ENCODE measurements around the gene ARHGAP22.

The ARHGAP22 gene

DNA sequence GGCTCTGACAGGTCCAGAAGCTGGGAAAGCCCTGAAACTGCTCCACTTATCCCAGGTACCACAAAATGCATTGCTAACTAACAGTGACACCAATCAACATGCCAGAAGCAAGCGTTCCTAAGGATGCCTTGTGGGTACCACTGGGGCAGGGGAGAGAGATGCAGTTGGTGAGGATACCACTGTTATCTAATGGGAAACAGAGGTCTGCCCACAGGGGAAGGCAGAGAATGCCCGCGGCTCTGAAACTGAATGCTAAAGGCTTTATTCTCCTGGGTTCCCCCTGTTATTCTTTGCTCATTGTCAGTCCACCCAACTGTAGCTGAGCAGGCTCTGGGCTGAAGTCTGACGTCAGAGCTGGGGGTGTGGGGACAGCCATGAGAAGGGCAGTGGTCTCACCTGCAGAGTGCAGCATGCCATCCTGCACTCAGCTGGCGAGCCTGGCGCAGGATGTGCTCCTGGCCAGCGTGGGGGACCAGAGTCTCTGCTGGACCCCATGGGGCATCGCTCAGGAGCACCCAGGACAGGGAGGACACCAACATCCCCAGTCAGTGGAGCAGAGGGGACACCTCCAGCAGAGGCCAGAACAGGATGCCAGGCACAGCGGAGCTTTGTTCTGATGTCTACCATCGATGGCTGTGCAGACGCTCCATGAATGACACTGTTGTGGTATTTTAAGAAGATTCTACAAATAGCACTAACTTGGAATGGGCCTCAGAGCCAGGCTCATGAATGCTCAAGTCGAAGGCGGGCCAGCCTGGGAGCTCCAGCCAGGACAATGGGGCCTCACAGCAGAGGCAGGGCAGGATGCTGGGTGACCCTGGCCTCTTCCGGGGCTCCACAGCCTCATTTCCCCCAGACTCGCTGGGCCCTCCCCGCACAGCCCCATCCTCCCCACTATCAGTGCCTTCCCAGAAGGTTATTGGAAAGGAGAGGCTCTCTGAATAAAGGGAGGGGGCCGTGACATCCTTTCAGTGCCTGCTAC is 95.8 kb downstream of the ARHGAP22 start:
- DNase-seq, result no peak

- no peak for DNase-seq
Observed at GRCh38 chr10:48507933-48508790, 96.7 kb downstream of the ARHGAP22 start.

DNA sequence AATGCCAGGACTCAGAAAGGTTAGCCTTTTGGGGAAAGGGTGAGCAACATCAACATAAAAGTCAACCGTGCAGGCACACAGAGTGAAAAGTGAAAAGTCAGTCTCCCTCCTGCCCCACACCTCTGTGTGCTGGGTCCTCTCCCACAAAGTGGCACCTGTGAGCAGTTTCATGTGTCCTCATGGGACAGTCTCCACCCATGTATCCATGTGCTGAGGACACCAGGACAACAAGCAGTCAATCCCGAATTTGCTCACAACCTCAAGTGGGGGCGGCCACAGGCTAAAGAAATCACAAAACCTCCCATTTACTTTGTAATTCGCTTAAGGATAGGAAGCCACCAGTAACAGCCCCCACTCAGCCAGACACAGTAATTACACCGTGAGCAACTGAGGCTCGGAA is 97.4 kb downstream of the ARHGAP22 start:
- no peak for DNase-seq

DNA sequence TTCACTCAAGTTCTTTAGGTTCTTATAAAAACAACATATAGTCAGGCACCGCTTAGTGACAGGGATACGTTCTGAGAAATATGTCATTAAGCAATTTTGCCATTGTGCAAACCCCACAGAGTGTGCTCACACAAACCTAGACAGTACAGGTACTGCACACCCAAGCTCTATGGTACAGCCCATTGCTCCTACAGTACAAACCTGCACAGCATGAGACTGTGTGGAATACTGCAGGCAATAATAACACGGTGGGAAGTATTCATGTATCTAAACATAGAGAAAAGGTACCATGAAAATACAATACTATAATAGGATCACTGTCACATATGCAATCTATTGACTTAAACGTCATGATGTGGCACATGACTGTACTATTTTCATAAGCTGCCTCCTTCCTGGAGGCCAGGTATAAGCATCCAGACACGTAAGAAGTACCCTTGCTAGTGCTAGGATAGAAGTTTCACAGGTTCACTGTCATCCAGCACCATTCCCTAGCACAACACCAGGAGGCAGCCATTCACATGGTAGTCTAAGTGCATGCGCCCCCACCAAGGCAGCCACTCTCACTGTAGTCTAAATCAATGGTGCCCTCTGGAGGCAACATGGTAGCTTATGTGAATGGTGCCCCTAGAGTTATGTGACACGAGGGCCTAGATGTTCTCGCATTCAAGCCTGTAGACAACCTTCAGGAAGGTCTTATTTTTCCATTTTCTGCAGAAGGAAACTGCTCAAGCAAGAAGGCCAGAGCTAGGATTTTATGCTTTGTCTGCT is 98.5 kb downstream of the ARHGAP22 start:
- no peak for DNase-seq

DNA sequence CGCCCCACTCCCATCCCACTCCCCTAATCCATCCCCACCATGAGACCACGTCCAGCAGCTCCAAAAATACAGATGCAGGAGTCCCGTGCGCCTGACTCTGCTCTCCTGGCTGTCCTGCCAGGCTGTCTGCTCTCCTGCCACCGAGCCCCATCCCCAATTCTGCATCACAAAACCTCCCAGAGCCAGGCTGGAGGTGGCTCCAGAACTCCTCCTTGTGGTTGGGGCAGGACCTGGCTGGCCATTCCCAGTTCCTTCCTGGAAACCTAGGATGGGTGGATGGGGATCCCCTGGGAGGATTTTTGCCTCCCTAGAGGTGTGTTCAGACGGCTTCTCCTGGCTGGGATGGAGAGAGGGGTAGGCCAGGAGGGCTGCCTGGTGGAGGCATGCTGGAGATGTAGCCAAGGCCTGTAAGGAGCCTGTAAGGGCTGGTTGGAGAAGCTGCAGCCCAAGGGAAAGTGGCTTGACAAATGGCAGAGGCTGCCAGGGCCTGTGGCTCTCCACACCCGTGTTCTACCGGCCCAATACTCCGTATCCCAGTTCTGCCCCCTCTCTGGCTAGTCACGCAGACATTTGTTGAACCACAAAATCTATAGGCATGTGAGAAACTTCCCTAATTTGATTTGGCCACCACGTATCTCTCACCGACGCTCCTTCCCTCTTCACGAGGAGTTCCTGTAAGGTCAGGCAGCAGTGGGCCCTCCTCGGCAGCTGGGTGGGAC is 99.3 kb downstream of the ARHGAP22 start:
- no peak for DNase-seq

GRCh38 chr10:48504141-48504885 is 100.6 kb downstream of the ARHGAP22 start:
- DNase-seq, result no peak

DNA sequence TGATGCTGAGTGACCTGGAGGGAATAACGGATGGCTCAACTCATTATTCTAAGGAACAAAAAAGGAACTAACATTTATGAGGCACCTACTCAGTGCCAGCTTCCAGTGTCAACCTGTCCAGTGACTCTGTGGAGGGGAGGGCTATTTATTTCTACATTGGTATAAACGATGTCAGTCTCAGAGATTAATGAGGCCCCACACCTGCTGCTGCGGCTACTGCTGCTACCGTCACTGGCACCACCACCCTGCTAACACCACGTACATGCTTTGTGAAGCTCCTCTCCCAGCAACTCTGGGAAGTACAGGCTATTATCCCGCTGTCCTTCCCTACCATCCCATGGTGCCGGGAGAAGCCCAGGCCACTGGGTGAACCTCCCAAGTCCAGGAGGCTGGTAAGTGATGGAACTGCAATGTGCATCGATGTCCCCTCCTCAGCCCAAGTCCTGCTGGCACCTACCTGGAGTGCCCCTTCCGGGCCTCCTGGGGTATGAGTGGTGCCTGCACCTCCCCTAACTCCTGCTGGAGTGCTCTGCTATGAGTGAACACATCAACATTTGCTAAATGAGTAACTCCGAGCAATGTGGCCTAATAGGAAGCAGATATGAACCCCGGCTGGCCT is 101.5 kb downstream of the ARHGAP22 start:
- DNase-seq, result peak; percentile 4

DNA sequence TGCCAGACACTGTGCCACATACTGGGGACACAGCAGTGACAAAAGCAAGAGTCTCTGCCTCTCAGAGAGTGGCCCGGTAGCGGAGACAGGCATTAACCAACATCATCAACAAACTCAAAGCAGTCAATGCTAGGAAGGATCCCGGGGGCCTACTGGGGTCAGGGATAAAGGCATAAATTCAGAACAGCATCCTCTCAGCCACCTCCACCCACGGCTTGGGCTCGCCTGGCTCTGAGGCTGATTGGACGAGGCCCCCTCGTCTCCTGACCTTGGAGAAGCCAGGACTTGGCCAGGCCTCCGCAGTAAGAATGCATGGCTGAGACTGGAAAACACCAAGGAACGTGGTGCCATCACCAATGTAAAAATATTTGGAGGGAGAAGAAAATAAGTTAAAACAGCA is 102.1 kb downstream of the ARHGAP22 start:
- DNase-seq, result no peak

- no peak for DNase-seq
Observed at GRCh38 chr10:48501787-48502771, 102.8 kb downstream of the ARHGAP22 start.

DNA sequence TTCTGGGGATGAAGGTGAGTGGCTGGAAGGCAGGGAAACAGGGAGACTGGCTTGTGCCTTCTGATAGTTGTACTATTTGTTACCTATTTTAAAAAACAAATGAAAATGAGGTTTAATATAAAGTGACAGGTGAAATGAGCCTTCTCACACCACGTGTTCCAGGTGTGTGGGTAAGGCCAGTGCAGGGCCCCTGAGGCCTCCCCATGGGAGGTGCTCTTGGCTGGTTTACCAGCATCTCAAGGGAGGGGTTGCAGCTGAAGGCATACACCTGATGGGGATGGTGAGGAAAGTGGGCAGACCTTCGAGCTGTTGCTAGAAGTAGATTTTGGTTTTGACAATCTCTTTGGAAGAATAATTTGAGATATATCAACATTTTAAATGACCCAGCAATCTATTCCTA is 103.6 kb downstream of the ARHGAP22 start:
- no peak for DNase-seq

DNA sequence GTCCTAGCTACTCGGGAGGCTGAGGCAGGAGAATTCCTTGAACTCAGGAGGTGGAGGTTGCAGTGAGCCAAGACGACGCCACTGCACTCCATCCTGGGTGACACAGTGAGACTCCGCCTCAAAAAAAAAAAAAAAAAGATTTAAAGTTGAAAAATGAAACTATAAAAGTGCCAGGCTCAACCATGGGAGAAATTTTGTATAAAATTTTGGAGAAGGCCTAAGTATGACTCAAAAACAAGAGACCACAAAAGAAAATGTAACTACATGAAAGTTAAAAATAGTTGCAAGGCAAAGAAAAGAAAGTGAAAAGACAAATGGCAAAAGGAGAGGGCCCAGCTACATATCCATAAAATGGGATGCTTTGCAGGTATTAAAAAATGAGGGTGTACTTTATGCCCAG is 104.1 kb downstream of the ARHGAP22 start:
- DNase-seq, result no peak

DNA sequence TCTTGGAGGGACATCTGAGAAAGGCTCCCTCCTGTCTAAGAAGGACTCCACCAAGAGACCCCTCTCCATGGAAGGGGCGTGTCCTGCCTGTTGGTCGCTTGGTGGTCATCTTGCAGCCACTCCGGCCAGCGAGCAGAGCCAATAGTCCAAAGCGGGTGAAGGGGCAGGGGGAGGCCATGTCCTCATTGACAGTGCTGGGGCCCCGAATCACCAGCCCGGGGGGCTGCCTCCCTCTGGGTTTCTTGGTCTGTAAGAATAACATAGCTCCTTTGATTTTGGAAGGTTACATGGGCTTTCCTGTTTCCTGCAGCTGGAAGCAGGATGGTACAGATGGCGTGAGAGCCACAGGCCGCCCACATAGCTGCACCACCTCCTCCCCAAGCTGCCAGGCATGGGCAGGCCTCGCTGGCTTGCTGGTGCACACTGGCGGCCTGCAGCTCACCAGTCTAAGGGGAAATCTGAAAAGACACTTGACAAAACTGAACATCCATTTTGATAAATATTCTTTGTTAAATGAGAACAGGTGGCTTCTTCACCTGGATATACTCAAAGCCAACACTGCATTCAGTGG is 105.8 kb downstream of the ARHGAP22 start:
- DNase-seq, result no peak

DNA sequence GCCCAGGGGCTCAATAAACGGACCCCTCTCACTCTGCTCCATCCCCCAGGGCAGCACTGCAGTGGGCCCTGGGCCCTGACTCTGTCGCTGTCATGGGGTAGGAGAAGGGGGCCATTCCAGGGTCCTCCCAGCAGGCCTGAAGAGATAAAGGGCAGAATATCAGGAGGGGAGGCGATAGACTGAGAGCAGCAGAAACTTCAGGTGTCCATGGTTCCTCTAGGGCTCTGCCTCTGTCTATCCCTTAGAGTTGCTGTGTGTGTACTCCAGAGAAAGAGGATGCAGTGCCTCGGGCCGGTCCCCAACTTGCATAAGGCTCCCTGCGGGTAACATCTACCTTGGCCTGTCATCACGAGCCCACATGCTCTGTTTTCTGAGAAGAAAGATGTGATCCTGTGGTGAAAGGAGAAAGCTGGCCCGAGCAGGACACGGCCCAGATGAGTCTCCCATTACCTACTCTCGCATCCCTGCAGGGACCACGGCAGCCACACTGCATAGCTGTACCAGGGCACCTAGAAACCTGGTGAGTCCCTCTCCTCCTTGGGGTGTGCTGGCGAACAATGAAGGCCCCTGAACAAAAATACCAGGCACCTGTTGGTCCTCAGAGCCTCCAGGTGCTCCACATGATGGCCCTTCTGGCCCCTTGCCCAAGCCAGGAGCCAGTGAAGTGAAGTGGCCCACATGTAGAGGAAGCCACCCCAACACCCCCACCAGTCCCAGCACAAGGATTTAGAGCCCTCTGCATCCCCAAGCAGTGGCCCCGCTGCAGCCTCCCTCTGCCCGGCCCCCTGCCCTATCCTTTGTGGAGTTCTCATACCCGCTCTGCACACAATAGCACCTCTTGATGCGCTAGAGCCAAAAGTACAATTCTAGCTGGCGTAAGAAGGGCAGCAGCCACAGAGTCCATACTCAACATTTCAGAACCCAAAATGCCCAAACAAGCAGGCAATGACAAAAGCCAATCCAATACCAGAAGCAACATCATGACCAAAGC is 106.8 kb downstream of the ARHGAP22 start:
- no peak for DNase-seq

DNA sequence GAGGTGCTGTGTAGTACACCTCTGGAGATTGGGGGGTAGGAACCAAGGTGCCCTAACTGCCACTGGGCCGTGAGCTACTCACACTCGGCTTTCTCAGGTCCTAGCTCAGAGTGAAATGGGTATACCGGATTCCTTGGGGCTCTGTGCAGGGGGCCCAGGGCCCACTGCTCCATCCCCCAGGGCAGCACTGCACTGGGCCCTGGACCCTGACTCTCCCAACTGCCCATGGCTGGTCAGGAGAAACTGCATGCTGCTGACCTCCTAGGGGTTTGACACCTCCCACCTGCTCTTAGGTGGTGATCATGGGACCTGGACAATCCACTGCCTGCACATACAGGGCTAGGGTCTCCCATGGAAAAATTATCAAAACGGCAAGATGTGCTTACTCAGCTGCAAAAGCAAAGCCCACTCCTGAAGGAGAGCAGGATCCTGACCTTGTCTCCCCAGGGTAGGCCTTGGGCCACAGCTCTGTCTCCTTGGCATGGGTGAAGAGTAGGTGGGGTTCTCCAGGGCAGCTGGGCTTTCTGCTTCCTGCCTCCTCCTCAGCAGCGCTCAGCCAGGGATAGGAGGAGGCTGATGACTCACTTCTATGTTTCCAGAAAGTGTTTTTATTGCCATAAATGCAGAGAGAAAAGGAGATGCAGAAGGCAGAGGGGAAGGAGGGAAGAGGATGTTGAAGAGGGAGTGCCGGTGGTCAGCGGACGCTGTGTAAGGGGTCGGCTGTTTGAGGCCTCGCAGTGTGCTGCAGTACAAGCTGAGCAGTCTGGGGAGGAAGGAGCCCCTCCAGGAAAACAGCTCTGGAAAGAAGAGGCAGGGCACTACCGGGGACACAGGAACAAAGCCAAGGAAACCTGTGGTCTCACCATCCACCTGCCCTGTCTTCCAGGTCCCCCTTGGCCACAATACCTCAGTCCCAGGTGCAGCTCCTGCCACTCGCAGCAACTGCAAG is 107.8 kb downstream of the ARHGAP22 start:
- DNase-seq, result no peak

DNA sequence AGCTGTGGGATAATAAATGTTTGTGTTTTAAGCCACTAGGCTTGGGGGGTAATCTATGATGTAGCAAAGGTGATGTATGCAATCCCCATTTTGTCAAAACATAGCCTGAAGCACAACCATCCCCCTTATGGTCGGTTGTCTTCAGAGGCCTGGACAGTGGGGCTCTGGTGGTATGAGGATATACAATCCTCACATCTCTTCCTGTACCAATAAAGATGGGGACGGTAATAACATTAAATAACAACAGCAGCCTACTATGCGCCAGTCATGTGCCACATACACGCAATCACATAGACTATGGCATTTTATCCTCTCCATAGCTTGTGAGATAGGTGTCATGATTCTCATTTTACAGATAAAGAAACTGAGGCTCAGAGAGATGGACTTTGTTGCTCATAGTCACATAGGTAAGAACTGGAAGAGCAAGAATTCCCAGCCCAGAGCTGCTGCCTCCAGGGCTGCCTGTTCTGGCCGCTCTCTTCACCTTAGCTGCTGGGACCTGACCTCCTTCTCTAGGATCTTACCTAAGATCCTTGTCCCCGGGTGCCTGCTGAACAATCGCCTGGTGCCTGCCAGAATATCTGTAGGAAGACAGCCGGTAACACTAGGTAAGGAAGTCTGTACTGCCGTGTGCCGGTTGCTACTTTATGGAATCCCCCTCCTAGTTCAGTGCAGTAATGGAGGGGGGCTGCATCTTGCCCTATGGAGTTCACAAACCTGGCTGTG is 108.6 kb downstream of the ARHGAP22 start:
- no peak for DNase-seq
